ENCODE data around the gene CKAP4.

DNA sequence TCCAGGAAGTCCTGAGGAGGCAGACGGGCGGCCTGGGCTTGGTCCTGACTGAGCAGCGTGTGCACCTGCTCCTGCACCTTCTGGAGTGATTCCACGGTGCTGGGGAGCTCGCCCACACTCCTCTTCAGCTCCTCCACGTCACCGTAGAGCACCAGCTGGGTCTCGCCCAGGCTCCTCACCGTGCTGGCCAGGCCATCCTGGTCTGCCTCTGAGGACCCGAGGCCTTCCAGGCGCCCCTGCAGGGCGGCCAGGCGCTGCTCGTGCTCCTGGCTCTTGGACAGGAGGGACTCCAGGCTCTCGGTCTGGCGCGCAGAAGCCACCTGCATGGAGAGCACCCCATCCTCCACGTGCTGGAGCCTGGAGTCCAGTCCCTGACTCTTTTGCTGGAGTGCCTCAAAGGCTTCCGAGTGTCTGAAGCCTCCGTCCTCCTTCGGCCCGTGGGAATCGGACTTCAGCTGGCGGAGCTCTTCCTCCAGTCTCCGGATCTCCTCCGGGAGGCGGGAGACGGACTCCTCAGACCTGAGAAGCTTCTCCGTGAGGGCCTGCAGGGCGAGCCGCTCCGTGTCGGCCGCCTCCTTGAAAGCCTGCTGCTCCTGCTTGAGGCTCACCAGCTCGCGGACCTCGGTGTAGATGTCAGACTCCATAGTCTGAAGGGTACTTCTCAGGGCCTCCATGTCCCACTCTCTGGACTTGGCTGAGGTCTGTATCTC is 8.4 kb downstream of the CKAP4 start:
- TF ChIP-seq POLR2A (IDR thresholded peaks at IDR 0.05): no peak
- TF ChIP-seq, protein P1, sequence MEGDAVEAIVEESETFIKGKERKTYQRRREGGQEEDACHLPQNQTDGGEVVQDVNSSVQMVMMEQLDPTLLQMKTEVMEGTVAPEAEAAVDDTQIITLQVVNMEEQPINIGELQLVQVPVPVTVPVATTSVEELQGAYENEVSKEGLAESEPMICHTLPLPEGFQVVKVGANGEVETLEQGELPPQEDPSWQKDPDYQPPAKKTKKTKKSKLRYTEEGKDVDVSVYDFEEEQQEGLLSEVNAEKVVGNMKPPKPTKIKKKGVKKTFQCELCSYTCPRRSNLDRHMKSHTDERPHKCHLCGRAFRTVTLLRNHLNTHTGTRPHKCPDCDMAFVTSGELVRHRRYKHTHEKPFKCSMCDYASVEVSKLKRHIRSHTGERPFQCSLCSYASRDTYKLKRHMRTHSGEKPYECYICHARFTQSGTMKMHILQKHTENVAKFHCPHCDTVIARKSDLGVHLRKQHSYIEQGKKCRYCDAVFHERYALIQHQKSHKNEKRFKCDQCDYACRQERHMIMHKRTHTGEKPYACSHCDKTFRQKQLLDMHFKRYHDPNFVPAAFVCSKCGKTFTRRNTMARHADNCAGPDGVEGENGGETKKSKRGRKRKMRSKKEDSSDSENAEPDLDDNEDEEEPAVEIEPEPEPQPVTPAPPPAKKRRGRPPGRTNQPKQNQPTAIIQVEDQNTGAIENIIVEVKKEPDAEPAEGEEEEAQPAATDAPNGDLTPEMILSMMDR (IDR thresholded peaks at IDR 0.05): no peak
